Astrocyte (in vitro differentiated cells and primary cell): ENCODE measurements around the gene TNK1.

ENCODE experiments used
- EZH2 ChIP-seq: IDR thresholded peaks from 2 replicates; pipeline ENCODE4 v1.6.1; 2012; ENCODE audit warnings: mild to moderate bottlenecking, low read length, inconsistent platforms; ENCODE audit not compliant: insufficient read depth
- TF ChIP-seq, protein P1 (sequence below): IDR thresholded peaks from 2 replicates; pipeline ENCODE4 v1.5.1; 2011; ENCODE audit warnings: low read depth, mild to moderate bottlenecking, inconsistent platforms, low read length, moderate library complexity; ENCODE audit not compliant: insufficient read depth

DNA sequence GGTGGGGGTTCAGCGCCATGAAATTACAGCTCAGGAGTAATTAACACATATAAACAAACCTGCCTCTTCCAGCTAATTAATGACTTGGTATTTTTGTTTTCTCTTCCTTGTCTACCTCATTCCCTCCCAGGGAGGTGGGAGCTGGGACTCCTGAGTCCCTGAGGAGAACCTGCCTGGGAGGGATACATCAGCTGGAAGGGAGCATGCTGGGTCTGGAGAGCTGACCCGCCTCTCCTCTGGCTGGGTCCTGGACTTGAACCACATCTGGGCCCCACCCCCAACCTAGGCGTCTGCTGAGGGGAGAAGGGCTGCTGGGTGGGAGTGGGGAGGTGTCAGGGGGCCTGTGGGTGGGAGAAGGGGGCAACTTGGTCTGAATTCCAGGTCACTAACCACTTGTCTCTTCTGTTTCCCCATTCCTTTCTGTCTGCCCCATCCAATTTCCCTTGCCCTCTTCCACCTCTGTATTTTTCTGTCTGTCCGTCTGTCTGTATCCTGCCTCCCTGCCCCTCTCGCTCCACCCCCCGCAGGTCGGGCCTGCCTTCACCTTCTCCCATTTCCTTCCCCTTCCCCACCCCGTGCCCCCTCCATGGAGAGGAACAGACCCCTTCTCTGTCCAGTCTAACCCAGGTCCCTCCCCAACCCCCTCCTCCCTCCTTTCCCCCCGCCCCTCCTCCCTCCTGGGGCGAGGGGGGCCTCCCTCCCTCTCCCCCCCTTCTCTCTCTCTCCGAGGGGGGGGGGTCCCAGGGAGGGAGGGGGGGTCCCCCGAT is 26.8 kb downstream of the TNK1 start, which contains the start of gene NLGN2:
- TF ChIP-seq, protein P1, sequence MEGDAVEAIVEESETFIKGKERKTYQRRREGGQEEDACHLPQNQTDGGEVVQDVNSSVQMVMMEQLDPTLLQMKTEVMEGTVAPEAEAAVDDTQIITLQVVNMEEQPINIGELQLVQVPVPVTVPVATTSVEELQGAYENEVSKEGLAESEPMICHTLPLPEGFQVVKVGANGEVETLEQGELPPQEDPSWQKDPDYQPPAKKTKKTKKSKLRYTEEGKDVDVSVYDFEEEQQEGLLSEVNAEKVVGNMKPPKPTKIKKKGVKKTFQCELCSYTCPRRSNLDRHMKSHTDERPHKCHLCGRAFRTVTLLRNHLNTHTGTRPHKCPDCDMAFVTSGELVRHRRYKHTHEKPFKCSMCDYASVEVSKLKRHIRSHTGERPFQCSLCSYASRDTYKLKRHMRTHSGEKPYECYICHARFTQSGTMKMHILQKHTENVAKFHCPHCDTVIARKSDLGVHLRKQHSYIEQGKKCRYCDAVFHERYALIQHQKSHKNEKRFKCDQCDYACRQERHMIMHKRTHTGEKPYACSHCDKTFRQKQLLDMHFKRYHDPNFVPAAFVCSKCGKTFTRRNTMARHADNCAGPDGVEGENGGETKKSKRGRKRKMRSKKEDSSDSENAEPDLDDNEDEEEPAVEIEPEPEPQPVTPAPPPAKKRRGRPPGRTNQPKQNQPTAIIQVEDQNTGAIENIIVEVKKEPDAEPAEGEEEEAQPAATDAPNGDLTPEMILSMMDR = no peak
- no peak for TF ChIP-seq EZH2
